Measurements from ENCODE around the gene ALKBH4.

DNA sequence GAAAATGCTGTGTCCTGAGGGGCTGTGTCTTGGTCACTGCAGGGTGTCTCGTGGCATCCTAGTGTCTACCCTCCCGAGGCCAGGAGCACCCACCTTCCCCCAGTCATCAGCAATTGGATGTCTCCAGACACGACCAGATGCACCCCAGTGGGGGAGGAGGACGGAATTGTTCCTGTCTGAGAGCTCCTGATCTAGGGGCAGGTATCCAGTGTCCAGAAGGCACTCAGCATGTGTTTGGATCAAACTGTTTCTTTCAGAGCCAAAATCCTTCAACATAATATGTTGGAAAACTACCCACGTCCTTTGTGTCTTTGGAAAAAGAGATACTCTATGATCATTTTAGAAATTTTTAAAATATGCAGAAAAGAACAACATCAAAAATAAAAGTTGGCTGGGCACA lies 51.6 kb downstream of the ALKBH4 start:
- TF ChIP-seq, protein P1, sequence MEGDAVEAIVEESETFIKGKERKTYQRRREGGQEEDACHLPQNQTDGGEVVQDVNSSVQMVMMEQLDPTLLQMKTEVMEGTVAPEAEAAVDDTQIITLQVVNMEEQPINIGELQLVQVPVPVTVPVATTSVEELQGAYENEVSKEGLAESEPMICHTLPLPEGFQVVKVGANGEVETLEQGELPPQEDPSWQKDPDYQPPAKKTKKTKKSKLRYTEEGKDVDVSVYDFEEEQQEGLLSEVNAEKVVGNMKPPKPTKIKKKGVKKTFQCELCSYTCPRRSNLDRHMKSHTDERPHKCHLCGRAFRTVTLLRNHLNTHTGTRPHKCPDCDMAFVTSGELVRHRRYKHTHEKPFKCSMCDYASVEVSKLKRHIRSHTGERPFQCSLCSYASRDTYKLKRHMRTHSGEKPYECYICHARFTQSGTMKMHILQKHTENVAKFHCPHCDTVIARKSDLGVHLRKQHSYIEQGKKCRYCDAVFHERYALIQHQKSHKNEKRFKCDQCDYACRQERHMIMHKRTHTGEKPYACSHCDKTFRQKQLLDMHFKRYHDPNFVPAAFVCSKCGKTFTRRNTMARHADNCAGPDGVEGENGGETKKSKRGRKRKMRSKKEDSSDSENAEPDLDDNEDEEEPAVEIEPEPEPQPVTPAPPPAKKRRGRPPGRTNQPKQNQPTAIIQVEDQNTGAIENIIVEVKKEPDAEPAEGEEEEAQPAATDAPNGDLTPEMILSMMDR (IDR thresholded peaks at IDR 0.05; ENCODE audit: poor library complexity, severe bottlenecking), result no peak
- TF ChIP-seq TAF1 (IDR thresholded peaks at IDR 0.05; ENCODE audit: low read depth) (no peak), EZH2 (IDR thresholded peaks at IDR 0.05; ENCODE audit: borderline replicate concordance, insufficient read depth, low read length, poor library complexity, severe bottlenecking) (no peak), EP300 (conservative IDR thresholded peaks at IDR 0.05; ENCODE audit: poor library complexity, severe bottlenecking) (no peak), POLR2AphosphoS5 (IDR thresholded peaks at IDR 0.05) (no peak), SMC3 (conservative IDR thresholded peaks at IDR 0.05; ENCODE audit: poor library complexity) (no peak), RAD21 (conservative IDR thresholded peaks at IDR 0.05) (no peak), MXI1 (conservative IDR thresholded peaks at IDR 0.05; ENCODE audit: poor library complexity, severe bottlenecking) (no peak)
- TF ChIP-seq, protein P2, sequence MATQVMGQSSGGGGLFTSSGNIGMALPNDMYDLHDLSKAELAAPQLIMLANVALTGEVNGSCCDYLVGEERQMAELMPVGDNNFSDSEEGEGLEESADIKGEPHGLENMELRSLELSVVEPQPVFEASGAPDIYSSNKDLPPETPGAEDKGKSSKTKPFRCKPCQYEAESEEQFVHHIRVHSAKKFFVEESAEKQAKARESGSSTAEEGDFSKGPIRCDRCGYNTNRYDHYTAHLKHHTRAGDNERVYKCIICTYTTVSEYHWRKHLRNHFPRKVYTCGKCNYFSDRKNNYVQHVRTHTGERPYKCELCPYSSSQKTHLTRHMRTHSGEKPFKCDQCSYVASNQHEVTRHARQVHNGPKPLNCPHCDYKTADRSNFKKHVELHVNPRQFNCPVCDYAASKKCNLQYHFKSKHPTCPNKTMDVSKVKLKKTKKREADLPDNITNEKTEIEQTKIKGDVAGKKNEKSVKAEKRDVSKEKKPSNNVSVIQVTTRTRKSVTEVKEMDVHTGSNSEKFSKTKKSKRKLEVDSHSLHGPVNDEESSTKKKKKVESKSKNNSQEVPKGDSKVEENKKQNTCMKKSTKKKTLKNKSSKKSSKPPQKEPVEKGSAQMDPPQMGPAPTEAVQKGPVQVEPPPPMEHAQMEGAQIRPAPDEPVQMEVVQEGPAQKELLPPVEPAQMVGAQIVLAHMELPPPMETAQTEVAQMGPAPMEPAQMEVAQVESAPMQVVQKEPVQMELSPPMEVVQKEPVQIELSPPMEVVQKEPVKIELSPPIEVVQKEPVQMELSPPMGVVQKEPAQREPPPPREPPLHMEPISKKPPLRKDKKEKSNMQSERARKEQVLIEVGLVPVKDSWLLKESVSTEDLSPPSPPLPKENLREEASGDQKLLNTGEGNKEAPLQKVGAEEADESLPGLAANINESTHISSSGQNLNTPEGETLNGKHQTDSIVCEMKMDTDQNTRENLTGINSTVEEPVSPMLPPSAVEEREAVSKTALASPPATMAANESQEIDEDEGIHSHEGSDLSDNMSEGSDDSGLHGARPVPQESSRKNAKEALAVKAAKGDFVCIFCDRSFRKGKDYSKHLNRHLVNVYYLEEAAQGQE (IDR thresholded peaks at IDR 0.05; ENCODE audit: borderline replicate concordance), result no peak
